K562 (cell line): ENCODE measurements around the gene PPP4R1. TPM values are rescaled to one million over a fixed set of nuclear protein-coding genes. Genes with fewer than 3 reads are reported as not detected.

ENCODE experiments used
- CBFA2T2 ChIP-seq: fragments of 450-650 bp; conservative IDR thresholded peaks from 2 replicates; pipeline ENCODE4 v1.6.1; 2017; ENCODE audit warnings: mild to moderate bottlenecking
- CBFA2T3 ChIP-seq: fragments of 450-650 bp; IDR thresholded peaks from 2 replicates; pipeline ENCODE4 v1.6.1; 2017
- FOXP1 ChIP-seq: sonication (generic); formaldehyde crosslinking; IDR thresholded peaks from 2 replicates; pipeline ENCODE4 v1.8.0; 2022; ENCODE audit warnings: mild to moderate bottlenecking, missing genetic modification reagents
- KDM1A ChIP-seq, 2 experiments: fragments of 450-650 bp; IDR thresholded peaks; 2 replicates each; pipeline ENCODE4 v1.6.1; 2016; ENCODE audit warnings: mild to moderate bottlenecking in 2 of 2
- KLF6 ChIP-seq: fragments of 250-450 bp; sonication (Bioruptor Pico); IDR thresholded peaks from 2 replicates; pipeline ENCODE4 v1.4.0; 2020; ENCODE audit warnings: mild to moderate bottlenecking, moderate library complexity, borderline replicate concordance
- PHB2 ChIP-seq: fragments of 450-650 bp; IDR thresholded peaks from 2 replicates; pipeline ENCODE4 v1.6.1; 2017; ENCODE audit warnings: low read depth
- RAD51 ChIP-seq: fragments of 450-650 bp; IDR thresholded peaks from 2 replicates; pipeline ENCODE4 v1.7.1; 2016; ENCODE audit warnings: low read depth, mild to moderate bottlenecking, borderline replicate concordance
- TBL1XR1 ChIP-seq, 2 experiments: IDR thresholded peaks; 2 replicates each; pipeline ENCODE4 v1.6.1; 2012; ENCODE audit warnings: improper control_type of control experiment in 2 of 2, low read length in 2 of 2, mild to moderate bottlenecking in 1 of 2
- U2AF2 ChIP-seq: fragments of 200-400 bp; formaldehyde crosslinking; optimal IDR thresholded peaks from 2 replicates; pipeline ENCODE3; 2017; ENCODE audit warnings: low read depth, mild to moderate bottlenecking, low read length
- ZNF232 ChIP-seq: sonication (generic); formaldehyde crosslinking; IDR thresholded peaks from 2 replicates; pipeline ENCODE4 v1.8.0; 2022; ENCODE audit warnings: mild to moderate bottlenecking, missing genetic modification reagents
- polyA plus RNA-seq, 8 experiments: library from polyadenylated mRNA; depleted of rRNA in 4 of 8; stranded (reverse) in 5 of 8; unstranded in 3 of 8; fragments of >200 nt; fragmentation: Nextera tagmentation in 2 of 8; fragmentation: Illumina TruSeq in 1 of 8; extraction: Ambion mirVana in 2 of 8; extraction: Trizol in 1 of 8; gene quantifications; 2 replicates each; pipeline versions ENCODE4 v1.2.1 to v1.2.3, GENCODE V29; 2011 to 2014; ENCODE audit warnings: inconsistent platforms in 1 of 8, missing spikeins in 1 of 8
- total RNA-seq, 7 experiments: library from RNA; depleted of rRNA in 6 of 7; stranded (reverse); fragments of >200 nt in 6 of 7; fragmentation: Illumina TruSeq in 2 of 7; extraction: Trizol in 2 of 7; gene quantifications; 2 replicates each; pipeline versions ENCODE4 v1.2.1 to v1.2.3, GENCODE V29; 2011 to 2021; ENCODE audit warnings: low replicate concordance in 1 of 7
- TF ChIP-seq, protein P1 (sequence below): fragments of 250-450 bp; sonication (Bioruptor Pico); IDR thresholded peaks from 2 replicates; pipeline ENCODE4 v1.5.0; 2021
- TF ChIP-seq, protein P2 (sequence below): IDR thresholded peaks from 2 replicates; pipeline ENCODE4 v1.6.1; 2014; ENCODE audit warnings: antibody characterized with exemption

Gene PPP4R1
- total and polyA plus RNA-seq, 9 of the 15 experiments (the other 6 are each of a cell fraction or from before 2014, with no cell fraction given): 23.5 to 136 (median 84.5) TPM

DNA sequence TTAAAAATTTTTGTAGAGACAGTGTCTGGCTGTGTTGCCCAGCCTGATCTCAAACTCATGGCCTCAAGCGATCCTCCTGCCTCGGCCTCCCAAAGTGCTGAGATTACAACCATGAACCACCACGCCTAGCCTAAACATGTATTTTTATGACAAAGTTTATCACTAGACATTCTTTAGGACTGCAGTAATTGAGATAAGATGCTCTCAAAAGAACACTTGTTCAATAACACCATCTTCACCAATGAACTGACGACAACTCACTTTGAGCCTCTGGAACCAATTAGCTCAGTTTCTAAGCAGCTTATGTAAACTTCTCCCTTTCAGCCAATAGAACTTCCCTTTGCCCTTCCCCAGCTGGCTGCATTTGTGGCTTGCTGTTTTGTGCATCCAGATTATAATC lies 15.3 kb upstream of the PPP4R1 start (continued):
- no peak for TF ChIP-seq PHB2
- TF ChIP-seq ZNF232 (CRISPR knock-in tag): no peak
- TF ChIP-seq, protein P1, sequence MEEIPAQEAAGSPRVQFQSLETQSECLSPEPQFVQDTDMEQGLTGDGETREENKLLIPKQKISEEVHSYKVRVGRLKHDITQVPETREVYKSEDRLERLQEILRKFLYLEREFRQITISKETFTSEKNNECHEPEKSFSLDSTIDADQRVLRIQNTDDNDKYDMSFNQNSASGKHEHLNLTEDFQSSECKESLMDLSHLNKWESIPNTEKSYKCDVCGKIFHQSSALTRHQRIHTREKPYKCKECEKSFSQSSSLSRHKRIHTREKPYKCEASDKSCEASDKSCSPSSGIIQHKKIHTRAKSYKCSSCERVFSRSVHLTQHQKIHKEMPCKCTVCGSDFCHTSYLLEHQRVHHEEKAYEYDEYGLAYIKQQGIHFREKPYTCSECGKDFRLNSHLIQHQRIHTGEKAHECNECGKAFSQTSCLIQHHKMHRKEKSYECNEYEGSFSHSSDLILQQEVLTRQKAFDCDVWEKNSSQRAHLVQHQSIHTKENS (CRISPR knock-in tag): no peak
- TF ChIP-seq FOXP1 (CRISPR knock-in tag): no peak
- TF ChIP-seq CBFA2T3: peak; percentile 38; the same call in 1 of the 2 replicates
- TF ChIP-seq KDM1A (IDR thresholded peaks at IDR 0.05): peak; percentile 46 to 58; a peak in 3 of 4 replicates
- no peak for TF ChIP-seq RAD51
- TF ChIP-seq CBFA2T2: 0 out of 2 replicates have a peak, but pooled peaks have one; percentile 2
- TF ChIP-seq KLF6 (CRISPR knock-in tag): no peak
- TF ChIP-seq, protein P2, sequence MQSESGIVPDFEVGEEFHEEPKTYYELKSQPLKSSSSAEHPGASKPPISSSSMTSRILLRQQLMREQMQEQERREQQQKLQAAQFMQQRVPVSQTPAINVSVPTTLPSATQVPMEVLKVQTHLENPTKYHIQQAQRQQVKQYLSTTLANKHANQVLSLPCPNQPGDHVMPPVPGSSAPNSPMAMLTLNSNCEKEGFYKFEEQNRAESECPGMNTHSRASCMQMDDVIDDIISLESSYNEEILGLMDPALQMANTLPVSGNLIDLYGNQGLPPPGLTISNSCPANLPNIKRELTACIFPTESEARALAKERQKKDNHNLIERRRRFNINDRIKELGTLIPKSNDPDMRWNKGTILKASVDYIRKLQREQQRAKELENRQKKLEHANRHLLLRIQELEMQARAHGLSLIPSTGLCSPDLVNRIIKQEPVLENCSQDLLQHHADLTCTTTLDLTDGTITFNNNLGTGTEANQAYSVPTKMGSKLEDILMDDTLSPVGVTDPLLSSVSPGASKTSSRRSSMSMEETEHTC: no peak
- TF ChIP-seq U2AF2: no peak
- TF ChIP-seq TBL1XR1 (IDR thresholded peaks at IDR 0.05; ENCODE audit: low read length in 2 of 2): no peak
- TF ChIP-seq, all 486 proteins: peak for 7
